Posterior cingulate gyrus (tissue), 11 donors: ENCODE data around the gene MDP1.
"Not testable (repeated sequence)": the region's sequence is repeated elsewhere in the genome, so short reads cannot be mapped to it uniquely, and the experiment has no call there.

ENCODE experiments used
- DNase-seq, 10 donors: peaks; one replicate each; pipeline versions ENCODE4 v3.0.0 to v3.0.0-alpha.2; 2020 to 2021; ENCODE audit warnings: mixed read lengths in 3 of 10
- intact Hi-C: fragments of 100-400 bp; cut with DNase I; formaldehyde crosslinking; loops from one replicate; pipeline ENCODE4 v1.15.1; 2023

The MDP1 gene

DNA sequence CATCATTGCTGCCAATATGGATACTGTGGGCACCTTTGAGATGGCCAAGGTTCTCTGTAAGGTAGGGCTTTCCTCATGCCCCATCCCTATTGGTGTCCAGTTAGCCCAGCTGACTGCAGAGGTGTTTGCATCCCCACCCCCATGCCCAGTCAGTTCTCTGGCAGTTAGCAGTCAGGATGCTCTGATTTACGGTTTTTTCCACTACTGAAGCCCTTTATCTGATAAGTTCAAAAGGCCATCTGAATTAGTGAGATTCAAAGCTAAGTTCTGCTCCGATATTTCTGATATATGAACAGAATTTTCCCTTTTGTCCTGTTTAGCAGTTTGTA is 17.6 kb upstream of the MDP1 start:
- no peak for DNase-seq
- intact Hi-C loops: no loop called here

DNA sequence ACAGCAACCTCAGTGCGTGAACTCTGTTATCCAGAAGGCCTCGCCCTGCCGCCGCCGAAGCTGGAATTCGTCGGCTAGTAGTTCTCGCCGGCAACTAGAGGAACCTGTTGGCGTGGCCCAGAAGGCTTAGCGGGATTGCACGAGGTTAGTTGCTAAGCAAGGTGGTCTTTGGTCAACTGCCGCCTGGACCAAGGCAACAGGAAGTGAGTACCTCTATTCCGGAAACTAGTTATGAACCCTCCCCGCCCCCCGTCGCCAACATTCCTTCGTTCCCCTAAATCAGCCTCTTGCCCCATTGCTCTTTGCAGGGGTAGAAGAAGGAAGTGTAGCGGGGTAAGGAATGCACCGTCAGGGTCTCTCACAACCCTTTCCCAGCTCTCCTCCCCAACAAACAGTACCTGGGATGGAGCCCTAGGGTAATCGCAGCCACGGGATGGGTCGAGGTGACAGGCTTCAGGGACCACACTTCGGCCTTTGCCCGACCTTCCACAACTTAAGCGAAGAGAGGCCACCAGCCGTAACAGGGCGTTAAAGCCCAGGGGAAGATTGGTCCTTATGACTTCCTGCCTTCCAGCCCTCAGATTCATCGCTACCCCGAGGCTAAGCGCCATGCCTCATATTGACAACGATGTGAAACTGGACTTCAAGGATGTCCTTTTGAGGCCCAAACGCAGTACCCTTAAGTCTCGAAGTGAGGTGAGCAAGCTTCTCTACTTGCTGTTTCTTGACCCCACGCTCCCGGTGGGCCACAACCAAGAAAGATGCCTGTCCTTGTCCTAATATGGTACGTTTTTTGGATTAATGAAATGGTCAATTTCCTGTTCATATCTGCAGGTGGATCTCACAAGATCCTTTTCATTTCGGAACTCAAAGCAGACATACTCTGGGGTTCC is 17.0 kb upstream of the MDP1 start, which contains the start of gene GMPR2:
Gene GMPR2, plus strand, starts transcription at position 285 of the 893 bp plus-strand sequence. Its CDS starts 325 bp downstream, at position 610.
- intact Hi-C loops: loop anchor here (1.0 kb wide), 1 partner anchor 9 kb away; the partner anchor contains the start of gene TINF2
- peak in 1 of 10 donors; percentile 76 for DNase-seq

DNA sequence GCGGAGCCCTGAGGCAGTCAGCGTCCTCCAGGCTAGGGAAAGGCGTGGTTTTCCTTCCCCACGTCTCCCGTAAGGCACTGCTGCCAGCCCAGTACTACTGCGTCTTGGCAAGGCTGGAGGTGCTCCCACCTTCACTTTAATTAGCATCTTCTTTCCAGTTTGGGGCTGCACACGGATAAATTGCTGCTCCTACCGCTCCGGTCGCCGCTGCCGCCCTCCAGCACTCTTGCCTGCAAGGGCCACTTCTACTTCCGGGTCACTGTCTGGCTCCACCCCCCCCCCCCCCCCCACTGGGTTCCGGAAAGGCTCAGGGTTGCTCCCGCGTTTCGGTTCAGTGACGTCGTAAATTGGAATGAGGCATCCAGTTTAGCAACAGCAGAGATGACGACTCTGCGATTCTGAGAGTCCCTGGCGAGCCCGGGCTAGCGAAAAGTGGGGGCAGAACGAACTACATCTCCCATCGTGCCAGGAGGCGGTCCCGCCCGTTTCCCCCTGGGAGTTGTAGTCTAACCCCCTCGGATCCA is 16.3 kb upstream of the MDP1 start, which contains the start of gene NEDD8:
Gene NEDD8, minus strand, starts transcription at position 247 of the 524 bp plus-strand sequence. Its CDS starts 100 bp downstream, at position 147.
- DNase-seq: peak; percentile 88 to 99 (median 93)
- intact Hi-C loops: loop anchor here (1.0 kb wide), 1 partner anchor 10 kb away; the partner anchor contains the start of gene TINF2

DNA sequence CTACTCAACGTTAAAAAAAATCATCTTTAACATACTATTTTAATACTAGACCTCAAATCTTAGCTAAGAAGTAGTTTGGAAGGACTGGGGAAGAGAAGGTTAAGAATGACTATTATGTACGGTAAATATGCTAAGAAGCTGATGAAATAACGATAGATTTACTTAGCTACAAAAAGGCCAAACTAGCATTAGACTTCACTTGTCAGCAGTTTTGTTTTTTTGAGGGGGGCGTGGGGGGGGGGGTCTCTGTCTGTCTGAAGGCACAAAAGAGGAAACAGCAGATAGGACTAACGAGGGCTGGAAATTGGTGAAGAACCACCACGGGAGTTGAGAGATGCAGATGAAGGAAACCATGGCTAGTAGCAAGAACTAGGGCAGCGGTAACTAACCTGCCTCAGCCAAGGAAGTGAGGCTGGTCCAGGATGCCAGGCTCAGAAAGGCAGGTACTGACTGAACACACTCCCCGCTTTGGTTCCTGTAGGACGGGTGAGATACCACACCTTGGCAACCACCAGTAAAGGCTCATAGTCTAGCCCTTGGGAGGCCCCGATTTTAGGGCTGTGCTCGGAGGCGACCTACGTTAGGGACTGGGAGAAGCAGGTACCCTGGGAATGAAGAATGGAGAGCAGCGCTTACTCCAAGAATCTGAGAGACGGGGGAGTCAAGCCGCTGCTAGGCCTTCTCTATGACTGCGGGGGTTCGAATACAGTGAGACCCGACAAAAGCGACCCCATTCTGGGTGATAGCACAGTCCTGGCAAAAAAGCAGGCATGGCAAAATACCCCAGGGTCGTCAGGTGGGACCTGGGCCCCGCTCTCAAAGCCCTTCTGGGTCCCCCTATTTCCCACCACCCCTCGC is 15.6 kb upstream of the MDP1 start:
- DNase-seq: no peak
- intact Hi-C loops: loop anchor here (1.0 kb wide), 1 partner anchor 11 kb away; the partner anchor contains the start of gene TINF2

DNA sequence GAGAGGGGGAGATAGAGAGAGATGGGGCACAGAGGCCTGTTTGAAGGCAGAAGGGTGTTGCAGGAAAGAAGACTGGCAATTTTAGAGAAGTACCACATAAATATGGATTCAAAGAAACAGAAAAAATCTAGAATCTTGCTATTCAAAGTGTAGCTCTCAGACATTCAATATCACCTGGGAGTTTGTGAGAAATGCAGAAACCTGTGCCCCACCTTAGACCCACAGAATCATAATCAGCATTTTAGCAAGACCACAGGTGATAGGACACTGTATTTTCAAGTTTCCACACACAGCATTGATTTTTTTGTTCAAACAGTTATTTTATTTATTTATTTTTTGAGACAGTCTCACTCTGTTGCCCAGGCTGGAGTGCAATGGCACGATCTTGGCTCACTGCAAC is 13.0 kb upstream of the MDP1 start:
- DNase-seq: no peak
- intact Hi-C loops: no loop called here

DNA sequence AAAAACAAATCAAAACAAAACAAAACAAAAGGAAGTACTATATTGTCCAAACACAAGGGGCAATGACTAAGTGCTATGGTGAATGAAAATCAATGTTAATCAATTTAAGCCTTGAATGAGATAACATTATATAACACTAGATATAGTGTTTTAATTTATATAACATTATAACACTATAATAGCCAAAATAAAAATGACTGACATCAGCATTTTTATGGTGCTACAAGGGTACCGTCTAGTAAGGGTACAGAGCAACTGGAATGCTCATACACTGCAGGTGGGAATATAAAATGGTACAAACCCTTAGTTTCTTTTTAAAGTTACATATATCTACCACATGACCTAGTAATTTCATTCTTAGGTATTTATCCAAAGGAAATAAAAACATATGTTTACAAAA is 10.6 kb upstream of the MDP1 start:
- no peak for DNase-seq
- intact Hi-C loops: no loop called here

DNA sequence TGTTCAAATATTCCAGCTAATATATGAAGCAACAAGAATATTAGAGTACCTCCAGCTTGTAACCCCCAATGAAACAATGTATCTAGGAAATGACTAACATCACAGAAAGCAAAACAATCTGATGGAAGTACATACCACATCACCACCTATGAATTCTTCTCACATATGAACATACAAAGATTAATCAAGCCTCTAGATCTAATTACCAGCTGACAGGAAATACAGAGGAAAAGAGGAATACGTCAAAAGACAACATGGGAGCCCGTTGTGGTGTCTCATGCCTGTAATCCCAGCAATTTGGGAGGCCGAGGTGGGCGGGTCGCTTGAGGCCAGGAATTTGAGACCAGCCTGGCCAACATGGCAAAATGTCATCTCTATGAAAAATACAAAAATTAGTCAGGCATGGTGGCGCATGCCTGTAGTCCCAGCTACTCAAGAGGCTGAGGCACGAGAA is 8.8 kb upstream of the MDP1 start:
- DNase-seq: no peak
- intact Hi-C loops: no loop called here

DNA sequence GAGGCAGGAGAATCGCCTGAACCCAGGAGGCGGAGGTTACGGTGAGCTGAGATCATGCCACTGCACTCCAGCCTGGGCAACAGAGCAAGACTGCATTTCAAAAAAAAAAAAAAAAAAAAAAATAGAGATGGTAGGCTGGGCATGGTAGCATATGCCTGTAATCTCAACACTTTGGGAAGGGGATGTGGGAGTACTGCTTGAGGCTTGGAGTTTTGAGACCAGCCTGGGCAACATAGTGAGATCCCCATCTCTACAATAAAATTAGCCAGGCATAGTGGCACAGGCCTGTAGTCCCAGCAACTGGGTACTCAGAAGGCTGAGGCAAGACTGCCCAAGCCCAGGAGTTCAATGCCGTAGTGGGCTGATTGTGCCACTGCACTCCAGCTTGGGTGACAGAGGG is 7.1 kb upstream of the MDP1 start:
- intact Hi-C loops, DNase-seq: not testable (repeated sequence)

DNA sequence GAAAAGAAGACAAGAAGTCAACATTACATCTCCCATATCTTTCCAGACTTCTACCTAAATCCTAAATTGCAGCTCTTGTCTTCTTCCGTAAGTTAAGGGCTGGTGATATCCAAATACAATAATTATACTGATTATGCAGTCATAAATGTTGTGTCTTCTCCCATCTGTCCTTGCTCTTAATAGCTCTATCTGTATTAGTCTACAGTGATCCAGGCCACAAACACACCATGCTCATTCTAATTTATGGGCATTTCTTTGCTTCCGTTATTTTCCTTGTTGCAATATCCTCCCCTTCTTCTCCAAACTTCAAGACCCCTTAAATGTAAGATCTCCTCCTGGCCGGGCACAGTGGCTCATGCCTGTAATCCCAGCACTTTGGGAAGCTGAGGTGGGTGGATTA is 3.7 kb upstream of the MDP1 start:
- intact Hi-C loops: no loop called here

DNA sequence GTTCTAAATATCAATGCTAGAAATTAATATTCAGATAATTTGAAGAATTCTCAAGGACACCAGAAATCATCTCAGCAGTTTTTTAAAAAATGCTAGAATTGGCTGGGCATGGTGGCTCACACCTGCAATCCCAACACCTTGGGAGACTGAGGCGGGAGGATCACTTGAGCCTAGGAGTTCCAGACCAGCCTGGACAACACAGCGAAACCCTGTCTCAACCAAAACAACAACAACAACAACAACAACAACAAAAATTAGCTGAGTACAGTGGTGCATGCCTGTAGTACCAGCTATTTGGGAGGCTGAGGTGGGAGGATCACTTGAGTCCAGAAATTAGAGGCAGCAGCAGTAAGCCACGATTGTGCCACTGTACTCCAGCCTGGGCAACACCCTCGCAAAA is 3.2 kb upstream of the MDP1 start:
- intact Hi-C loops: no loop called here
- DNase-seq: no peak

More for the DNA sequence above, 3.7 kb upstream of the MDP1 start:
- DNase-seq: no peak

DNA sequence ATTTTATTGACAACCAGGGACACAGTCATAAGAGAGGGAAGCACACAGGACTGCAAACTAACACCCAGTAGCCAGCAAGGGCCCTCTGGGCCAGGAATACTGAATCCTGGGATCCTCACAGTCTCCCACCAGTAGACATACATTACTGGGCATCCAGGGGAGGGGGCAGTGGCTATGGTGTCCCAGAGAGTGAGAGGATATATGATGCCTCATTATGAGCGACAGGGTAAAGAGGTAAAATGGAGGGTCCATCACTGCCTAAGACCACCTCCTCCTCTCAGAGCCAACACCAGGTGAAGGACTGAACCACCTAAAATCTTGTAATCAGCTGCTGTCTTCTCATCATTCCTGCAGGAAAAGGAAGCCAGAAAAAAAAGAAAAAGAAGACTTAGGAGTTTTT is 1.0 kb upstream of the MDP1 start:
- intact Hi-C loops, DNase-seq: not testable (repeated sequence)

DNA sequence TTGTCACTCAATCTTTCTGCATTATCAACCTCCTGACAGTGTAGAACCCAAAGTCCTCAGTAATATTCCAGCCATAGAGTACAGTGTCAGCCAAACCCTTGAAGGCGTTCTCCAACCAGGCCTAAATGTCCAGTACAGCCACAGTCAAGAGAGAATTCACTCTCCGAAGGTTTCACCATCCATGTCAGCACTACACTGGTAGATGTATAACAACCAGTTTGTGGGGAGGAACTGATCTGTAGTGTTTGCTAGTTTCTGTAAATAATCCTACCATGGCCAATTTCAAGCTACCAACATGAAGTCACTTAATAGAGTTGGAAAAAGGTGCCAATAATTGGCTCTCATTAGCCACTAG is 456 bp upstream of the MDP1 start:
- intact Hi-C loops: no loop called here
- no peak for DNase-seq

DNA sequence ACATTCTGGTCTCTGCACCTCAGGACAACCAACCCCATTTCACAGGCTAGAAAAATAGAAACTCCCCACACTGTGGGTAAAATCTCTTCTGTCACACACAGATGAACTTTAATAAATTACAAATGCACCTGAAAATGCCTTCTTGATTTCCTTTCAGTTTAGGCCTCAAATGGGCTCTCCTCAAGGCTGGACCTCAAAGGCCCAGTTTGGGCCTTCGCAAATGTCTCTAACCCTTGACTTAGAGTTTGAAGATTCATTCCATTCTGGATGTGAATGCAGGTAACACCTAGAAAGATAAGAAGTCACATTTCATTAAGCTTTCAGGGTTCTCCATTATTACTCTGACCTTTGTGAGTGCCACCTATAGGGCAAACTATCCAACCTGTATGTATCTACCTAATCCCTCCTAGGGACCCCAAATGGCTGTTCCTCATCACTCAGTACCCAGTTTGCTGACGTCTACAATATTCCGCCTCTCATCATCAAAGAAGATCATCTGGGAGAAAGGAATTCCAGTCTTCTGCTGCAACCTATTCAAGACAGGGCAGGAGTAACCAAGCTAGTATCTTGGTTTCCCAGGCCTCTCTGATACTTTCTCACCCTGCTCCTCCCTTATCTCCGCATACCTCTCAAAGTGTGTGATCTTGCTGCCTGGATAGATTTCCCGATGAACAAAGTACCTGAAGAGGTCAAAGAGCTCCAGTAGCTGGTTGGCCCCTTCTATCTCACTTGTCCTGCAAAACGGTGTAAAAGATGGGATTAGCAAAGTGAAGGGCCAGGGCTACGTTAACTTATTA is 1.8 kb downstream of the MDP1 start:
- DNase-seq: no peak
- intact Hi-C loops: no loop called here

DNA sequence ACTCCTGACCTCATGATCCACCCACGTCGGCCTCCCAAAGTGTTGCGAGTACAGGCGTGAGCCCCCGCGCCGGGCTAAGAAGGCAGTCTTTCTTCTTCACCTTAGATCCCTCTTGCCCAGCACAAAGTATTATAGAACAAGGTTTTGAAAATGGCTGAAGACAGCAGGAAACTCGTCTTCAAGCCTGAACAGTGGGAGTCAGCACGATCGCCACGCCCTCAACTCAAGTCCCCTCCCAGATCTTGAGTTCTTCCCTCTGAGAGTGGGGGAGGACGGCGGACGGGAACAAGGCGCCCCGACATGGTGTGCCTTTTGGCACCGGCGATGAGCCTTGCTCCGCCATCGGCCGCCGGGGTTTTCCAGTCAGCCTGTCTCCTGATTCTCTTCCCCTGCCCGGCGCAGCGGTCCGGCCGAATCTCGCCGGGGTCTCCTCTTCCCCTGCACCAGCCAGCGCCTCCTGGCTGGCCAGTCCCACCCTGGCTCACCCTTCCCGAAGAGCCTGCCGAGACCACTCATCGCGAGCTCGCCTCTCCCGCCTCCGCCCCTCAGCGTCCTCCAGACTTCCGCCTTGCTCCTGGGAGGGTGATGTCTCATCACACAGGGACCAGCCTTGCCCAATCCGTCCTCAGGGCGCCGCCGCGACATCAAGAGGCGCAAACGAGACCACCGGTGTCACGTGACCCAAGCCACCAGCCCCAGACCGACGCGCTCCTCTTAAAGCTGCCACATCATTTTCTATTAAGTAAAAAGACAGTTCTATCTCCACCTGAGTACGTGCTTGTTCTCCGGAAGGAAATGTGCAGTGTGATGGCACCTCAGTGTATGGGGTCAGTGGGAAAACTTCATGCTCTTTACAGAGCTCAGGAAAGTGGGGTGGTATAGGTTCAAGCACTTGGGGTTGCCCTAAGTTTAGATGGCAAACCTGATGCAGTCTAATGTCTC is 2.7 kb downstream of the MDP1 start, which contains the start of gene CHMP4A:
Gene CHMP4A, minus strand, starts transcription at position 565 of the 942 bp plus-strand sequence. Its CDS starts 49 bp downstream, at position 516.
- intact Hi-C loops: no loop called here
- DNase-seq: peak; percentile 82 to 99 (median 96)

DNA sequence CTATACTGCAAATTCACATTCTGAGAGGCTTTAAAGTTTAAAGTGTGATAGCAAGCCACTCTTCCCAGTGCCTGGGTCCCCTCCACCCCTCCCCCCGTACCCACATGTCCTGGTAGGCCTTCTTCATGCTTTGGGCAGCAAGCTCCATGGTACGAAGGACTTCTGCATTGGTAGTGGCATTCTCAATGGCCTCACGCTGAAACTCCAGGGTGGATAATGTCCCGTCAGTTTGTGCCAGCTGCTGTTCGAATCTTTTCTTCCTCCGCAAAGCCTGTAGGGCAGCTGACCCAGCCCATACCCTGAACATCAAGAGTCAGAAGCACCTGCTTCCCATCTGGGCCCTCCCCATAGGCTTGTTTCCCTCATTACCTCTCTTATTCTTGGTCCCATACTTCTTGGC is 4.6 kb downstream of the MDP1 start:
- no peak for DNase-seq
- intact Hi-C loops: no loop called here

DNA sequence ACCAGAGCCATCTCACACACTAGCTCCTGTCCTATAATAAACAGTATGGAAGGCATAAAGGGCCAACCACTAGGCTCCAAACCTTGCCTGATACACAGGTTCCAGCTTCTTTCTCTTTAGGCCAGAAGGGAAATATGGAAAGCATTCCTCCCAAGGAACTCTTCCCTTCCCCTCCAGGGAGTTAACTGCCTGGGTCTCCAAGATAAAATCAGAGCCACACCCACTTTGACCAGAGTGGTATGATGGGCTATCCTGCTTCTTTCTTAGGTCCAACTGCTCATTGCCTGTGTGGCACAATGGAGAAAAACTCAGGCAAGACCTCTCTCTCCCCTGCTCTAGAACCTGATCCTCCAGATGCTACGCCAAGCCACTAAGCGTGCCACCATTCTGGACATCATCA is 8.2 kb downstream of the MDP1 start:
- intact Hi-C loops: no loop called here
- no peak for DNase-seq

DNA sequence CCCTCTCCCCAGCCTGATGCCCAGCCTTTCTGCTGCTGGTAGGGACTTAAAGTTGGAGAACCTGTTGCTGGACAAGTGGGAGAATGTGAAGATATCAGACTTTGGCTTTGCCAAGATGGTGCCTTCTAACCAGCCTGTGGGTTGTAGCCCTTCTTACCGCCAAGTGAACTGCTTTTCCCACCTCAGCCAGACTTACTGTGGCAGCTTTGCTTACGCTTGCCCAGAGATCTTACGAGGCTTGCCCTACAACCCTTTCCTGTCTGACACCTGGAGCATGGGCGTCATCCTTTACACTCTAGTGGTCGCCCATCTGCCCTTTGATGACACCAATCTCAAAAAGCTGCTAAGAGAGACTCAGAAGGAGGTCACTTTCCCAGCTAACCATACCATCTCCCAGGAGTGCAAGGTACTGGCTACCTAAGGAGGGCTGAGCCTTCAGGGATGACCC is 8.7 kb downstream of the MDP1 start:
- intact Hi-C loops: no loop called here
- DNase-seq: no peak

DNA sequence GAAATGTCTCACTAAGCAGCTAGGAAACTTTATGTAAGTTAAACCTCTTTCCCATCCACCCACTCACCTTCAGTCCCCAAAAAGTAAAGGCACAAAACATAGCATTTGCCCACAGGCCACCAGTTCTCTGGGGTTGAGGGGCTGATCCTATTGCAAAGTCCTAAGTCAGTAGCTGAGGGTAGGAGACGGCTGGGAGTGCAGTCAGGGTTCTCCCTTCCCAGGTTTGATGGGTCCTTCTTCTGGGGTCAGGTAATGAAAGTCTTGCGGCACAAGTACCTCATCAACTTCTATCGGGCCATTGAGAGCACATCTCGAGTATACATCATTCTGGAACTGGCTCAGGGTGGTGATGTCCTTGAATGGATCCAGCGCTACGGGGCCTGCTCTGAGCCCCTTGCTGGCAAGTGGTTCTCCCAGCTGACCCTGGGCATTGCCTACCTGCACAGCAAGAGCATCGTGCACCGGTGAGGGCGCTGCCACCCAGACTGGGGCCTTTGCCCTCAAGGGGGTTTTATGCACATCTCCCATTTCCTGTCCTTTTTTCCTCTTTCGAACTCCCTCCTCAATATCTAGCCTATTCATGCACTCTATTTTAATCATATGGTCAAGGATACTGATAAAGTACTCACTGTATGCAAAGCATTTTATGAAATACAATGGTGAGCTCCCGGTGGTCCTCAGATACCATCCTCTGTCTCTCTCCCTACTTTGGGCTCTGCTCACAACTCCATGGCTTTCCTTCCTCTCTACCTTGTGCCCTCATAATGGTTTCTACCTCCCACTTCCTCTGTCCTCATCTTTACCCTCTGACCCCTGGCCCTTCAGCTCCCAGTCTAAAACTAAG is 9.4 kb downstream of the MDP1 start:
- intact Hi-C loops: no loop called here
- DNase-seq: no peak
